Breast epithelium (tissue), 4 donors: ENCODE measurements around the gene TNKS1BP1. TPM values are rescaled to one million over a fixed set of nuclear protein-coding genes. Genes with fewer than 3 reads are reported as not detected.

Experiments used
- DNase-seq, 2 donors: peaks; one replicate each; pipeline ENCODE4 v3.0.0-alpha.2; 2019; ENCODE audit warnings: low spot score in 2 of 2
- H3K27ac ChIP-seq, 2 donors: fragments of 200-600 bp; sonication (generic) in 1 of 2; one replicate each; pipeline ENCODE4 v1.5.1; 2016 to 2019; ENCODE audit warnings: mild to moderate bottlenecking in 1 of 2
- H3K27me3 ChIP-seq, 2 donors: fragments of 200-600 bp; sonication (generic) in 1 of 2; one replicate each; pipeline versions ENCODE4 v1.5.1 to v1.6.0; 2017 to 2019; ENCODE audit warnings: control low read depth in 1 of 2, mild to moderate bottlenecking in 1 of 2
- H3K36me3 ChIP-seq: fragments of 200-600 bp; one replicate; pipeline ENCODE4 v1.5.1; 2019
- H3K4me1 ChIP-seq, 2 donors: fragments of 200-600 bp; sonication (generic); one replicate each; pipeline ENCODE4 v1.5.1; 2016 to 2019; ENCODE audit warnings: control low read depth in 1 of 2
- H3K4me3 ChIP-seq, 3 donors: fragments of 200-600 bp; sonication (generic); 1 replicate in 2 of 3; 2 replicates in 1 of 3; pipeline ENCODE4 v1.5.1; 2016 to 2019; ENCODE audit warnings: mild to moderate bottlenecking in 3 of 3, moderate library complexity in 2 of 3
- H3K9me3 ChIP-seq, 2 donors: fragments of 200-600 bp; sonication (generic) in 1 of 2; one replicate each; pipeline ENCODE4 v1.5.1; 2016 to 2019; ENCODE audit warnings: control low read depth in 1 of 2
- CTCF ChIP-seq, 3 donors: fragments of 450-650 bp; IDR thresholded peaks; one replicate each; pipeline ENCODE4 v1.5.1; 2016 to 2017; ENCODE audit warnings: antibody characterized with exemption in 3 of 3, mild to moderate bottlenecking in 3 of 3, moderate library complexity in 3 of 3
- POLR2A ChIP-seq: fragments of 450-650 bp; IDR thresholded peaks from one replicate; pipeline ENCODE4 v1.6.1; 2016; ENCODE audit warnings: antibody characterized with exemption, mild to moderate bottlenecking, moderate library complexity
- POLR2AphosphoS5 ChIP-seq, 3 donors: sonication (generic); formaldehyde crosslinking; IDR thresholded peaks; one replicate each; pipeline ENCODE4 v1.6.1; 2017; ENCODE audit warnings: antibody characterized with exemption in 3 of 3
- intact Hi-C: fragments of 100-400 bp; cut with DNase I; formaldehyde crosslinking; loops from one replicate; pipeline ENCODE4 v1.15.1; 2023; ENCODE audit warnings: low total_unique reads
- total RNA-seq, 3 donors: library from RNA; depleted of rRNA; stranded (reverse); fragments of >200 nt; gene quantifications; one replicate each; pipeline ENCODE4 v1.1.0, GENCODE V29; 2016

TNKS1BP1 gene
- total RNA-seq, 3 donors from 2014 or later, result 79.3 to 111 (median 82.7) TPM

- Histone ChIP-seq H3K36me3 (no peaks in the 10 kb centered on the region), H3K27me3 (no peaks in the 10 kb centered on the region), H3K27ac (no peak overlapping the region), H3K4me1 (no peaks in the 10 kb centered on the region), H3K9me3 (no peaks in the 10 kb centered on the region), H3K4me3 (no peak overlapping the region)
- TF ChIP-seq POLR2AphosphoS5 (IDR thresholded peaks at IDR 0.05) (no peak), POLR2A (no peak), CTCF (IDR thresholded peaks at IDR 0.05) (no peak)
- intact Hi-C loops, result no loop called here
- DNase-seq, result no peak
Observed at GRCh38 chr11:57368845-57369232, 44.1 kb upstream of the TNKS1BP1 start.

- DNase-seq, result no peak
- no peaks in the 10 kb centered on the region for H3K36me3 ChIP-seq
- H3K4me1 ChIP-seq, result no peaks in the 10 kb centered on the region
- no peaks in the 10 kb centered on the region for H3K27me3 ChIP-seq
- no peak overlapping the region for H3K27ac ChIP-seq
- TF ChIP-seq POLR2A (no peak), POLR2AphosphoS5 (IDR thresholded peaks at IDR 0.05) (no peak), CTCF (IDR thresholded peaks at IDR 0.05) (no peak)
- intact Hi-C loops, result no loop called here
- H3K9me3 ChIP-seq, result no peaks in the 10 kb centered on the region
- H3K4me3 ChIP-seq, result no peak overlapping the region
Observed at GRCh38 chr11:57368106-57368844, 43.5 kb upstream of the TNKS1BP1 start.

- Histone ChIP-seq H3K27me3 (no peaks in the 10 kb centered on the region), H3K9me3 (no peaks in the 10 kb centered on the region), H3K4me1 (no peaks in the 10 kb centered on the region), H3K27ac (no peak overlapping the region), H3K4me3 (no peak overlapping the region), H3K36me3 (no peaks in the 10 kb centered on the region)
- DNase-seq, result no peak
- TF ChIP-seq POLR2A, result no peak
- no peak for TF ChIP-seq POLR2AphosphoS5 (IDR thresholded peaks at IDR 0.05)
- TF ChIP-seq CTCF (IDR thresholded peaks at IDR 0.05), result no peak
- intact Hi-C loops, result no loop called here
Observed at GRCh38 chr11:57364851-57365660, 40.3 kb upstream of the TNKS1BP1 start.

GRCh38 chr11:57363131-57364080 lies 38.7 kb upstream of the TNKS1BP1 start:
- Histone ChIP-seq H3K4me3 (no peak overlapping the region), H3K27ac (no peak overlapping the region), H3K9me3 (no peaks in the 10 kb centered on the region), H3K4me1 (no peaks in the 10 kb centered on the region), H3K36me3 (no peaks in the 10 kb centered on the region), H3K27me3 (no peaks in the 10 kb centered on the region)
- DNase-seq, result no peak
- TF ChIP-seq POLR2AphosphoS5 (IDR thresholded peaks at IDR 0.05), result no peak
- TF ChIP-seq CTCF (IDR thresholded peaks at IDR 0.05), result no peak
- TF ChIP-seq POLR2A, result no peak
- intact Hi-C loops, result no loop called here
